ENCODE results near the gene BLOC1S4. TPM values are rescaled to one million over a fixed set of nuclear protein-coding genes. Genes with fewer than 3 reads are reported as not detected.

Gene BLOC1S4
- total RNA-seq, 1 donor from 2014 or later = 19.1 TPM

DNA sequence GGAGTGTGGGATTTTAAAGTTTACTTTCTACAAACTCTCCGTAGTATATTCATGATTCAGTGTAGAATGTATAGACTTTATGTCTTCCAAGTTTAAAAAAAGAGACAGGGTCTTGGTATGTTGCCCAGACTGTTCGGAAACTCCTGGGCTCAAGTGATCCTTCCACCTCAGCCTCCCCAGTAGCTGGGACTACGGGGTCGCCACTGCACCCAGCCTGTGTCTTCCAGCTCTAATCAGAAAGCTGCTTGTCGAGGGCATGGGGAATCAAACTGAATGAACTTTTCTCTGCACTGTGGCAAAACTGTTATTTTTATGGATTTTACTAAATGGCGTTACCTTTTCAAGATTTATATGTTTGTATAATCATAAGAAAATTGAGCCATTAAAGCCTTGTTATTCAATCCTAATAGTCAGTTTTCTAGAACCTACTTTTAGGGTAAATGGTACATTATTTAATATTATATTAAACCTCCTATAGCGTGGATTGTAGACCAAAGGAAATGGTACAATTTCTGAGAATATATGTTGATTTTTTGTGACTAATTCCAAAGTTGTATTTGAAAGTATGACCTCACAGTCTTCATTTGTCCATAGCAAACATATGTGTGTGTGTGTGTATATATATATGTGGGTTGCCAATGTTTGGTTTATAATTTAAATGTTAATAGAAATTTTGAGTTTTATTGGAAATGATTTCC, 1.1 kb downstream of the BLOC1S4 start:
- Mint-ChIP-seq H3K27ac (peak overlapping the region; percentile 89), H3K36me3 (peaks cover 5% of the 10 kb centered on the region), H3K9me3 (no peaks in the 10 kb centered on the region), H3K4me1 (ENCODE audit: unreplicated experiment) (peaks cover 15% of the 10 kb centered on the region), H3K4me3 (peak overlapping the region; percentile 95), H3K27me3 (peaks cover 11% of the 10 kb centered on the region)
- DNase-seq (ENCODE audit: extremely low spot score, unreplicated experiment) = no peak
- TF ChIP-seq, protein P1, sequence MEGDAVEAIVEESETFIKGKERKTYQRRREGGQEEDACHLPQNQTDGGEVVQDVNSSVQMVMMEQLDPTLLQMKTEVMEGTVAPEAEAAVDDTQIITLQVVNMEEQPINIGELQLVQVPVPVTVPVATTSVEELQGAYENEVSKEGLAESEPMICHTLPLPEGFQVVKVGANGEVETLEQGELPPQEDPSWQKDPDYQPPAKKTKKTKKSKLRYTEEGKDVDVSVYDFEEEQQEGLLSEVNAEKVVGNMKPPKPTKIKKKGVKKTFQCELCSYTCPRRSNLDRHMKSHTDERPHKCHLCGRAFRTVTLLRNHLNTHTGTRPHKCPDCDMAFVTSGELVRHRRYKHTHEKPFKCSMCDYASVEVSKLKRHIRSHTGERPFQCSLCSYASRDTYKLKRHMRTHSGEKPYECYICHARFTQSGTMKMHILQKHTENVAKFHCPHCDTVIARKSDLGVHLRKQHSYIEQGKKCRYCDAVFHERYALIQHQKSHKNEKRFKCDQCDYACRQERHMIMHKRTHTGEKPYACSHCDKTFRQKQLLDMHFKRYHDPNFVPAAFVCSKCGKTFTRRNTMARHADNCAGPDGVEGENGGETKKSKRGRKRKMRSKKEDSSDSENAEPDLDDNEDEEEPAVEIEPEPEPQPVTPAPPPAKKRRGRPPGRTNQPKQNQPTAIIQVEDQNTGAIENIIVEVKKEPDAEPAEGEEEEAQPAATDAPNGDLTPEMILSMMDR (conservative IDR thresholded peaks at IDR 0.05) = no peak

DNA sequence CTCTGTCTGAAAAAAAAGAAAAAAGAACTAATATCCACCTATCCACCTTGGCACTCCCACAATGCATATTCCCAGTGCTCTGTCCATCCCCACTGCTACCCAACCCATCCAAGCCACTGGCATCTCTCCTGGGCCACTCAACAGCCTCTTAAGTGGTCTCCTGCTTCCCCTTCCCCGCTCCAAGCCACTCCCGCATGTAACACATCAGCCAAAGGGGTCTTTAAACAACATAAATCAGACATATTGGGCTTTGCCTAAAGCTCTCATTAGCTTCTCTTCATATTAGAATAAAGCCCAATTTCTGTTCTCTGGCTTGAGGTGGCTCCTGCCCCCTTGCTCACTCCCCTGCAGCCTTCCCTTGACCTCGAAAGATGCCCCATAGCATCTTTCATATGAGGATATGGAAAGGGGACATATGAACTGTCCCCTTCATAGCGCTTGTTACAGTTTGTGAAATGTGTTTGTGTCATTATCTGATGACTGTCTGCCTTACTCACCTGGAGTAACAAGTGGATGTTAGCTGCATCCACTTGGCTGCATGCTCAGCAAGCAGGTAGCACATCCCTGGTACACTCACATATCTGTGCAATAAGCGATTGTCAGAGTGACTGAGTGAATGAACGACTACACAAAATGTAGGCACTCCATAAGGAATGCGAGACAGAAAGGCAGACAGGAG, 3.1 kb downstream of the BLOC1S4 start:
- Mint-ChIP-seq H3K36me3 (peaks cover 5% of the 10 kb centered on the region), H3K9me3 (no peaks in the 10 kb centered on the region), H3K4me1 (ENCODE audit: unreplicated experiment) (peaks cover 15% of the 10 kb centered on the region), H3K27ac (peak overlapping the region; percentile 37), H3K27me3 (peaks cover 2% of the 10 kb centered on the region), H3K4me3 (peak overlapping the region; percentile 80)
- DNase-seq (ENCODE audit: extremely low spot score, unreplicated experiment) = no peak
- TF ChIP-seq, protein P1 (conservative IDR thresholded peaks at IDR 0.05) = no peak

DNA sequence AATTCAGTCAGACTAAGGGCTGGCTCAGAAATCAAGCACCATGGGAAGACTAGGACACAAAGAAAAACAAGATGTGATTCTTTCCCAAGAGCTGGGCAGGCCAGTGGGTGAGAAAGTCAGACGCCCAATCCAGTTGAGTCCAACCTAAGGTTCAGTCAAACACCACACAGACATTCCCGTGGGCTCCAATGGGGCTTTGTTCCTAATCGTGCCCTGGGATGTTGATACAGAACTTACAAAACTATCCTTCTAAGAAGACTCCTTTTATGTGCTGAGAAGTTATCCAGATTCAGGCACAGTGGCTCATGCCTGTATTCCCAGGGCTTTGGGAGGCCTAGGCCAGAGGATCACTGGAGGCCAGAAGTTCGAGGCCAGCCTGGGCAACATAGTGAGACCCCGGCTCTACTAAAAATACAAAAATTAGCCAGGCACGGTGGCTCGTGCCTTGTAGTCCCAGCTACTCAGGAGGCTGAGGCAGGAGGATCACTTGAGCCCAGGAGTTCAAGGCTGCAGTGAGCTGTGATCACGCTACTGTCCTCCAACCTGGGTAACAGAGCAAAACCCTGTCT, 3.7 kb downstream of the BLOC1S4 start:
- Mint-ChIP-seq H3K9me3 (no peaks in the 10 kb centered on the region), H3K4me1 (ENCODE audit: unreplicated experiment) (peaks cover 21% of the 10 kb centered on the region), H3K27ac (peak overlapping the region; percentile 37), H3K4me3 (no peak overlapping the region), H3K36me3 (peaks cover 5% of the 10 kb centered on the region), H3K27me3 (peaks cover 2% of the 10 kb centered on the region)
- no peak for DNase-seq (ENCODE audit: extremely low spot score, unreplicated experiment)
- TF ChIP-seq, protein P1 (conservative IDR thresholded peaks at IDR 0.05) = no peak

DNA sequence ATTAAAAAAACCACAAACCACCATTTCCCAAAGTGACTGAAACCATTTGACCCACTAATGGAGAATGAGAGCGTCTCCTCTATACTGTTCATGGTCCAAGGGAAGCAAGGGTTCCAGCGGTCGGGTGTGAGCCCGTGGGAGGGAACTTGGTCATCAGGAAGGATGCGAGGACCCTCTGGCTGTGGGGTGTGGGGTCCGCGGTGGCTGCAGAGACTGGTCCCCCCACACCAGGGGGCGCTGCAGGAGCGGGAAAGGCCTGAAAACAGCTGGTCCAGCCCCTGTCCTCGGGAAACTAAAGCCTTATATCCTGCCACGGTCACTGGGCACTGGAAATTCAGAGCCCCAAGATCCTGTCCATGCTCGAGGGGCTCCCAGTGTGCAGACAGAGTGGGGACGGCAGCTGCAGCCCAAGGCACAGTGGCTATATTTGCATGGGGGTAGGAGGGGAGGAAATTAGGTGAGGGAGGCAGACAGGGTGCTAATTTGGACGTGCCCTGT, 4.3 kb downstream of the BLOC1S4 start:
- TF ChIP-seq, protein P1 (conservative IDR thresholded peaks at IDR 0.05) = peak; percentile 97
- peaks cover 5% of the 10 kb centered on the region for H3K36me3 Mint-ChIP-seq
- peaks cover 2% of the 10 kb centered on the region for H3K27me3 Mint-ChIP-seq
- H3K9me3 Mint-ChIP-seq = no peaks in the 10 kb centered on the region
- DNase-seq (ENCODE audit: extremely low spot score, unreplicated experiment) = peak; percentile 94
- peaks cover 21% of the 10 kb centered on the region for H3K4me1 Mint-ChIP-seq (ENCODE audit: unreplicated experiment)
- peak overlapping the region; percentile 68 for H3K4me3 Mint-ChIP-seq
- peak overlapping the region; percentile 52 for H3K27ac Mint-ChIP-seq

DNA sequence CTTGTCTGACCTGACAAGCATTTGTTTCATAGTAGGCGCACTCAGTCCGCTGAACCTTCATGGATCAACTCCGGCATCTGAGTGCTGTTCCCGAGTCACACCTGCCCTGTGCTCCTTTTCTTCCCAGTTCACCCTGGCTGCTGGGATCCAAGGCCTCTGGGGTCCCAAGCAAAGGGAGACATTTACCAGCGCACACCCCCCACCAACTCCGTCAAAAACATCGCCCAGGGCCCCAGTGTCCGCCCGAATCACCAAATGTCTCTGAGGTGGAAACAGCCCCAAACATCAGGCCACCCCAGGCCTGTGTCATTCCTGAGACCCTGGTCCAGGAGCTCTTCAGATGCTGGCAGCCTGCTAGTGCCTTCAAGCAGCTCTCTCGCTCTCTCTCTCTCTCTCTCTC, 5.1 kb downstream of the BLOC1S4 start:
- Mint-ChIP-seq H3K9me3 (no peaks in the 10 kb centered on the region), H3K36me3 (peaks cover 5% of the 10 kb centered on the region), H3K27ac (no peak overlapping the region), H3K27me3 (no peaks in the 10 kb centered on the region), H3K4me3 (no peak overlapping the region), H3K4me1 (ENCODE audit: unreplicated experiment) (peaks cover 21% of the 10 kb centered on the region)
- TF ChIP-seq, protein P1 (conservative IDR thresholded peaks at IDR 0.05) = no peak
- no peak for DNase-seq (ENCODE audit: extremely low spot score, unreplicated experiment)
